Heart right ventricle (tissue), 16 donors: ENCODE results near the gene ERMARD. TPM values are rescaled to one million over a fixed set of nuclear protein-coding genes. Genes with fewer than 3 reads are reported as not detected.

Experiments
- ATAC-seq, 8 donors: fragments of 200-7000 bp; cut with Tn5 transposase; one replicate each; pipeline ENCODE4 v1.9.1; 2020; ENCODE audit warnings: mild to moderate bottlenecking in 8 of 8, moderate library complexity in 8 of 8, moderate number of reproducible peaks in 1 of 8
- DNase-seq, 2 donors: peaks; one replicate each; pipeline ENCODE4 v3.0.0-alpha.2; 2020
- H3K27ac ChIP-seq, 10 donors: fragments of 200-600 bp; sonication (generic) in 2 of 10; one replicate each; pipeline versions ENCODE4 v1.5.0 to v1.8.0; 2020 to 2022; ENCODE audit warnings: mild to moderate bottlenecking in 3 of 10
- H3K27me3 ChIP-seq, 7 donors: fragments of 200-600 bp; one replicate each; pipeline ENCODE4 v1.8.0; 2021 to 2022; ENCODE audit warnings: mild to moderate bottlenecking in 2 of 7
- H3K36me3 ChIP-seq, 9 donors: fragments of 200-600 bp; sonication (generic) in 1 of 9; one replicate each; pipeline versions ENCODE4 v1.5.0 to v1.8.0; 2020 to 2022; ENCODE audit warnings: mild to moderate bottlenecking in 2 of 9
- H3K4me1 ChIP-seq, 9 donors: fragments of 200-600 bp; sonication (generic) in 1 of 9; one replicate each; pipeline versions ENCODE4 v1.5.0 to v1.8.0; 2020 to 2022; ENCODE audit warnings: mild to moderate bottlenecking in 4 of 9
- H3K4me3 ChIP-seq, 10 donors: fragments of 200-600 bp; sonication (generic) in 2 of 10; one replicate each; pipeline versions ENCODE4 v1.5.0 to v1.8.0; 2020 to 2022; ENCODE audit warnings: mild to moderate bottlenecking in 7 of 10, moderate library complexity in 2 of 10
- H3K9me3 ChIP-seq, 11 donors: fragments of 200-600 bp in 10 of 11; sonication (generic) in 2 of 11; one replicate each; pipeline versions ENCODE4 v1.5.0 to v1.8.0; 2013 to 2022; ENCODE audit warnings: mild to moderate bottlenecking in 2 of 11, control low read depth in 1 of 11, moderate library complexity in 1 of 11
- WGBS, 2 donors: extraction: QIAGEN DNeasy Blood & Tissue Kit; methylation state at CpG; one replicate each; pipeline ENCODE4 v1.1.7; 2013; ENCODE audit warnings: inconsistent platforms in 1 of 2; 5-methylcytosine and 5-hydroxymethylcytosine counted together
- intact Hi-C, 10 donors: fragments of 100-400 bp; cut with DNase I; formaldehyde crosslinking; loops; one replicate each; pipeline versions ENCODE4 v1.11.1 to v1.14.2; 2022
- polyA plus RNA-seq, 2 donors: library from polyadenylated mRNA; stranded (reverse); fragments of 200-250 nt; gene quantifications; one replicate each; pipeline ENCODE4 v1.2.3, GENCODE V29; 2013
- total RNA-seq, 10 donors: library from RNA; stranded (reverse); fragmentation: NEBNext Ultra II Directional in 3 of 10; extraction: Animal tissue kit (Norgen Biotek cat#: 25700) in 3 of 10; gene quantifications; one replicate each; pipeline versions ENCODE4 v1.2.1 to v1.2.4, GENCODE V29; 2021 to 2023
- TF ChIP-seq, protein P1 (sequence below), 9 donors: fragments of 200-600 bp; sonication (generic) in 2 of 9; IDR thresholded peaks; one replicate each; pipeline versions ENCODE4 v1.5.0 to v1.8.0; 2021 to 2022; ENCODE audit warnings: antibody characterized with exemption in 9 of 9, mild to moderate bottlenecking in 5 of 9, moderate library complexity in 1 of 9
- donor health status: Arrhythmogenic right ventricular cardiomyopathy.
- donor health status: ischemic (EF 13 %, LVEDD 7.1; RV severe dilation, severe dysfunction).
- donor health status: healthy with polysubstance abuse.
- donor health status: DM: no; HTN: yes; CAD: no.
- donor health status: DM: no; HTN: no; CAD: no.
- donor health status: ischemic (EF 25% LVEDD 6.9; RV normal size, moderate dysfunction).
- donor health status: ischemic (EF 25% LVEDD 5.7; RV mildly dilated, moderate dysfunction).
- donor health status: healthy.
- donor health status: DM: yes; HTN: yes; CAD: no.
- donor health status: Ischemic cardiomyopathy.
- donor health status: ischemic (EF 35%, LVEDD 5.7; RV mildly dilated, moderate dysfunction).
- donor health status: nonischemic (EF 11% LVEDD 7.7; RV severe dilation, severe dysfunction).
- donor health status: DM: yes; HTN: yes; CAD: no.
- donor health status: PGD.
- donor health status: ischemic (EF 29% LVEDD 5.4; RV normal size, mild dysfunction).
- donor health status: nonischemic (EF 23%, LVEDD 6.1; RV moderate dilation, normal function).

The ERMARD gene
- total and polyA plus RNA-seq, 12 donors = 7.5 to 38.5 (median 10.0) TPM

DNA sequence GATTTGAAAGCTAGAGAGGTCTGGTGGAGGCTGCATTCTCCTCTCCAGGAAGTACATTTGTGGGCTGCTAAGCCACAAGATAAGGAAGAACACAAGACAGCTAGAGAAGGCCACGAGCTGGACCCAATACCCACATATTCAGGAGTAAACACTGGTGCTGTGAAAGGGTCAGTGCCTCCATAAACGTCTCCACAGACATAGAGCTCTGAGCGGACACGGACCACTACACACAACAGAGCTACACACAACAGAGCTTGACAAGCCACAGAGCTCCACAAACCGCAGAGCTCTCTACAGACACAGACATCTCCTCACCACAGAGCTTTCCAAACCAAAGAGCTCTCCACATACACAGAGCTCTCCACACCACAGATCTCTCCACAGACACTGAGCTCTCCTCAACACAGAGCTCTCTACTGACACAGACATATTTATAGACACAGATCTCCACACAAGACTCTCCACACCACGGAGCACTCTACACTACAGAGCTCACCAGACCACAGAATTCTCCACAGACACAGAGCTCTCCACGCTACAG, 51.9 kb downstream of the ERMARD start:
- no peaks in the 10 kb centered on the region for H3K4me1 ChIP-seq
- H3K27ac ChIP-seq = no peak overlapping the region
- DNase-seq (no peak), ATAC-seq (no peak)
- 66 to 67% methylated on average over 7 of the region's 7 CpGs for WGBS, 2 donors
- TF ChIP-seq, protein P1, sequence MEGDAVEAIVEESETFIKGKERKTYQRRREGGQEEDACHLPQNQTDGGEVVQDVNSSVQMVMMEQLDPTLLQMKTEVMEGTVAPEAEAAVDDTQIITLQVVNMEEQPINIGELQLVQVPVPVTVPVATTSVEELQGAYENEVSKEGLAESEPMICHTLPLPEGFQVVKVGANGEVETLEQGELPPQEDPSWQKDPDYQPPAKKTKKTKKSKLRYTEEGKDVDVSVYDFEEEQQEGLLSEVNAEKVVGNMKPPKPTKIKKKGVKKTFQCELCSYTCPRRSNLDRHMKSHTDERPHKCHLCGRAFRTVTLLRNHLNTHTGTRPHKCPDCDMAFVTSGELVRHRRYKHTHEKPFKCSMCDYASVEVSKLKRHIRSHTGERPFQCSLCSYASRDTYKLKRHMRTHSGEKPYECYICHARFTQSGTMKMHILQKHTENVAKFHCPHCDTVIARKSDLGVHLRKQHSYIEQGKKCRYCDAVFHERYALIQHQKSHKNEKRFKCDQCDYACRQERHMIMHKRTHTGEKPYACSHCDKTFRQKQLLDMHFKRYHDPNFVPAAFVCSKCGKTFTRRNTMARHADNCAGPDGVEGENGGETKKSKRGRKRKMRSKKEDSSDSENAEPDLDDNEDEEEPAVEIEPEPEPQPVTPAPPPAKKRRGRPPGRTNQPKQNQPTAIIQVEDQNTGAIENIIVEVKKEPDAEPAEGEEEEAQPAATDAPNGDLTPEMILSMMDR (IDR thresholded peaks at IDR 0.05) = no peak
- peaks cover 0 to 63% (median 36%) of the 10 kb centered on the region in 7 donors for H3K27me3 ChIP-seq
- H3K9me3 ChIP-seq = no peaks in the 10 kb centered on the region
- no peak overlapping the region for H3K4me3 ChIP-seq
- H3K36me3 ChIP-seq = no peaks in the 10 kb centered on the region
- intact Hi-C loops = no loop called here

DNA sequence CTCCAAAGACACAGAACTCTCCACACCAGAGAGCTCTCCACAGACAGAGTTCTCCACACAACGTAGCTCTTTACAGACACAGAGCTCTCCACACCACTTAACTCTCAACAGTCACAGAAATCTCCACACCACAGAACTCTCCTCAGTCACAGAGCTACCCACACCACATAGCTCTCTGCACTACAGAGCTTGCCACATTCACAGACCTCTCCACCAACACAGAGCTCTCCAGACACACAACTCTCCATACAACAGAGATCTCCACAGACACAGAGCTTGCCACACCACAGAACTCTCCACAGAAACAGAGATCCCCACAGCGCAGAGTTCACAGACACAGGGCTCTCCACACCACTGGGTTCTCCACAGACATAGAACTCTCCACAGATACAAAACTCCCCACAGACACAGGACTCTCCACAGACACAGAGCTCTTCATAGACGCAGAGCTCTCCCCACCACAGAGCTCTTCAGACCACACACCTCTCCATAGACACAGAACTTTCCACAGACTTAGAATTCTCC, 52.5 kb downstream of the ERMARD start:
- H3K4me1 ChIP-seq = no peaks in the 10 kb centered on the region
- intact Hi-C loops = no loop called here
- ATAC-seq (no peak), DNase-seq (no peak)
- no peaks in the 10 kb centered on the region for H3K36me3 ChIP-seq
- no peaks in the 10 kb centered on the region for H3K9me3 ChIP-seq
- H3K27me3 ChIP-seq = peaks cover 0 to 58% (median 34%) of the 10 kb centered on the region in 7 donors
- TF ChIP-seq, protein P1 (IDR thresholded peaks at IDR 0.05) = no peak
- no peak overlapping the region for H3K4me3 ChIP-seq
- 76 to 77% methylated on average over 3 of the region's 3 CpGs for WGBS, 2 donors
- H3K27ac ChIP-seq = no peak overlapping the region

DNA sequence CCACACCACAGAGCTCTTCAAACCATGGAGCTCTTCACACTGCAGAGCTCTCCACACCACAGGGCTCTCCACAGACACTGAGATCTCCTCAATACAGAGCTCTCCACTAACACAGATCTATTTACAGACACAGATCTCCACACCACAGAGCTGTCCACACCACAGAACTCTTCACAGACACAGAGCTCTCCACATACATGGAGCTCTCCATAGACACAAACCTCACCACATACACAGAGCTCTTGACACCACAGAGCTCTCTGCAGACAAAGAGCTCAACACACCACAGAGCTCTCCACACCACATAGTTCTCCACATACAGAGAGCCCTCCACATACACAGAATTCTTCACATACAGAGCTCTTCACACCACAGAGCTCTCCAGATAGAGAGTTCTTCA, 53.0 kb downstream of the ERMARD start:
- intact Hi-C loops = no loop called here
- ATAC-seq = no peak
- no peaks in the 10 kb centered on the region for H3K4me1 ChIP-seq
- DNase-seq = no peak
- H3K27ac ChIP-seq = no peak overlapping the region
- no peaks in the 10 kb centered on the region for H3K36me3 ChIP-seq
- H3K4me3 ChIP-seq = no peak overlapping the region
- no peaks in the 10 kb centered on the region for H3K9me3 ChIP-seq
- TF ChIP-seq, protein P1 (IDR thresholded peaks at IDR 0.05) = no peak
- H3K27me3 ChIP-seq = peaks cover 0 to 57% (median 33%) of the 10 kb centered on the region in 7 donors

DNA sequence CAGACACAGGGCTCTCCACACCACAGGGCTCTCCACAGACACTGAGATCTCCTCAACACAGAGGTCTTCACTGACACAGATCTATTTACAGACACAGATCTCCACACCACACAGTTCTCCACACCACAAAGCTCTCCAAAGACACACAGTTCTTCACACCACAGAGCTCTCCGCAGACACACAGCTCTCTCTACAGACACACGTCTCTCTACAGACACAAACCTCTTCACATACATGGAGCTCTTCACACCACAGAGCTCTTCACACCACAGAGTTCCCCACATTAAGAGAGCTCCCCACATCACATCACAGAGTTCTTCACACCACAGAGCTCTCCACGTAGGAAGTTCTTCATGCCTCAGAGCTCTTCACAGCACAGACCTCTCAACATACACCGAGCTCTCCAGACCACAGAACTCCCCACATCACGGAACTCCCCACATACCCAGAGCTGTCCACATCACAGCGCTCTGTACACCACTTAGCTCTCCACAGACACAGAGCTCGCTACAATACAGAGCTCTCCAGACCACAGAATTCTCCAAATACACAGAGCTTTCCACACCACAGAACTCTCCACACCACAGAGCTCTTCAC, 53.9 kb downstream of the ERMARD start:
- DNase-seq = no peak
- H3K36me3 ChIP-seq = no peaks in the 10 kb centered on the region
- intact Hi-C loops = no loop called here

More for the DNA sequence above, 53.9 kb downstream of the ERMARD start:
- H3K4me1 ChIP-seq = no peaks in the 10 kb centered on the region
- no peak overlapping the region for H3K4me3 ChIP-seq
- no peak overlapping the region for H3K27ac ChIP-seq
- TF ChIP-seq, protein P1 (IDR thresholded peaks at IDR 0.05) = no peak
- H3K27me3 ChIP-seq = peaks cover 0 to 57% (median 33%) of the 10 kb centered on the region in 7 donors
- H3K9me3 ChIP-seq = no peaks in the 10 kb centered on the region
- WGBS, 2 donors = 59 to 61% methylated on average over 7 of the region's 7 CpGs
- no peak for ATAC-seq
